CD1c-positive myeloid dendritic cell (primary cell): ENCODE results near the gene AMIGO2.
"Not testable (repeated sequence)": the region's sequence is repeated elsewhere in the genome, so short reads cannot be mapped to it uniquely, and the experiment has no call there.

Experiments used
- DNase-seq: peaks from one replicate; pipeline ENCODE4 v3.0.0-alpha.2; 2016; ENCODE audit errors: extremely low spot score

The AMIGO2 gene, protein sequence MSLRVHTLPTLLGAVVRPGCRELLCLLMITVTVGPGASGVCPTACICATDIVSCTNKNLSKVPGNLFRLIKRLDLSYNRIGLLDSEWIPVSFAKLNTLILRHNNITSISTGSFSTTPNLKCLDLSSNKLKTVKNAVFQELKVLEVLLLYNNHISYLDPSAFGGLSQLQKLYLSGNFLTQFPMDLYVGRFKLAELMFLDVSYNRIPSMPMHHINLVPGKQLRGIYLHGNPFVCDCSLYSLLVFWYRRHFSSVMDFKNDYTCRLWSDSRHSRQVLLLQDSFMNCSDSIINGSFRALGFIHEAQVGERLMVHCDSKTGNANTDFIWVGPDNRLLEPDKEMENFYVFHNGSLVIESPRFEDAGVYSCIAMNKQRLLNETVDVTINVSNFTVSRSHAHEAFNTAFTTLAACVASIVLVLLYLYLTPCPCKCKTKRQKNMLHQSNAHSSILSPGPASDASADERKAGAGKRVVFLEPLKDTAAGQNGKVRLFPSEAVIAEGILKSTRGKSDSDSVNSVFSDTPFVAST

GRCh38 chr12:47079468-47079980, at the start of gene AMIGO2, which contains the start of gene PCED1B:
TSS of gene AMIGO2 (minus strand) at chr12:47079959. CDS start at chr12:47079002, 957 bp downstream.
TSS of gene PCED1B (plus strand) at chr12:47079621. CDS start at chr12:47235064, 155,443 bp downstream.
- peak; percentile 55 for DNase-seq

GRCh38 chr12:47126246-47126645, 46.5 kb upstream of the AMIGO2 start:
- no peak for DNase-seq

- DNase-seq = no peak
These were observed 44.7 kb upstream of the AMIGO2 start for GRCh38 chr12:47124451-47124850.

DNA sequence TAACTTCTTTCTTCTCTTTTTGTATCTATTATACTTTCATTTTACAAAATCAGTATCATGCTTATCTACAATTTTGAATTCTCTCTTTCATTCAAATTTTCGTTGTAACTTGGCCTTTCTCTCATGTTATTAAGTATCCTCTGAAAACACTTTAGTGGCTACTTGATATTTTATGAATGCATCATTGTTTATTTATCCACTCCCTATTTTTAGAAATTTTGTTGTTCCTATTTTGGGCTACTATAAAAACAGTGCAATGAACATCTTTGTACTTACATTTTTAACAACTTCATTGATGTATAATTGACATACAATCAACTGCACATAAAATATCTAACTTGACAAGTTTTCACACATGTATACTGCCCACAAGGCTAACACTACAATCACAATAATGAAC, 44.0 kb upstream of the AMIGO2 start:
- DNase-seq = no peak

DNA sequence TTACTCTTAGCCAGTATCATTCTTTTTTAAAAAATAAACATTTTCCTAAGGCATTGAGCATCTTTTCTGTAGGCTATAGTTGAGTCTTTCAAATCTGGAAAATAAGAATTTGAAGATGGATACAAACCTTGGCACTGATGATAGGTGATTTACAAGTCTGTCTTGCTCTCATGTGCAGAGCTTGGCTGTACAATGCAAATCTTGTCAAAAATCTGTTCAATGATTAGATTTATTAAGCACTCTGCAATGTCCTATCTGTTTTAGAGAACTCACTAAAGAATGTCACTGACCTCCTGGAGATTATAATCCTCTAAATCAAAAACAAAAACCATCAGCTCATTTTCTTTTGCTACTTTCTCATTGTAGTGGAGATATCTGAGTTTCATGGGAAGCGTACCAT, 42.8 kb upstream of the AMIGO2 start:
- no peak for DNase-seq

- DNase-seq = no peak
These were observed 41.4 kb upstream of the AMIGO2 start for GRCh38 chr12:47121146-47121545.

DNA sequence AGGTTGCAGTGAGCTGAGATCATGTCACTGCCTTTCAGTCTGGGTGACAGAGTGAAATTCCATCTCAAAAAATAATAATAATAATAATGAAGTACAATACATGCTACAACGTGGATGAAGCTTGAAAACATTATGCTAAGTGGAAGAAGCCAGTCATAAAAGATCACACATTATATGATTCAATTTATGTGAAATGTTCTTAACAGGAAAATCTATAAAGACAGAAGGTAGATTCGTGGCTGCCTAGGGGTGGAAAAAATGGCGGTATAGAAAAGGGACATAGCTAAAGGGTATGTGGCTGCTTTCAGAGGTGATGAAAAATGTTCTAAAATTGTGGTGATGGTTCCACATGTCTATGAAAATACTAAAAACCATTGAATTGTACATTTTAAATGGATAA, 41.0 kb upstream of the AMIGO2 start:
- no peak for DNase-seq

GRCh38 chr12:47117305-47117704, 37.5 kb upstream of the AMIGO2 start:
- not testable (repeated sequence) for DNase-seq

GRCh38 chr12:47114481-47114892, 34.7 kb upstream of the AMIGO2 start:
- no peak for DNase-seq

GRCh38 chr12:47112679-47113078, 32.9 kb upstream of the AMIGO2 start:
- DNase-seq = no peak

DNA sequence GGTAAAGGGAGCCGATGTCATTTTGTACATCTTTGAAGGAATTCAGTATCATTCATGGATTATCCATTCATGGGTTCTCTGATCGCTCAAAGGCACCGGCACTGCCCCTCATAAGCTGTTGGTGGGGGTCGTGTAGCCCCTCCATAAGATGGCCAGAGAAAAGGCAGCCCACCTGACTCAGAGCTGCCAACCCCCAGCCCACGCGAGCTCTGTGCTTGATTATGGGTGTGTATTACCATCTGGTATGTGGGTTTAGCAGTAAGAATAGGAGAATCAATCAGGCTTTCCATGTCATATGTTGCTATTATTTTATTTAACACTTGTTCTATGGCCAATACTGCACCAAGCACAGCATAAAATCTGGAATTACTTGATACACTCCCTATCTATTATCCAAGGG, 32.1 kb upstream of the AMIGO2 start:
- DNase-seq = no peak

DNA sequence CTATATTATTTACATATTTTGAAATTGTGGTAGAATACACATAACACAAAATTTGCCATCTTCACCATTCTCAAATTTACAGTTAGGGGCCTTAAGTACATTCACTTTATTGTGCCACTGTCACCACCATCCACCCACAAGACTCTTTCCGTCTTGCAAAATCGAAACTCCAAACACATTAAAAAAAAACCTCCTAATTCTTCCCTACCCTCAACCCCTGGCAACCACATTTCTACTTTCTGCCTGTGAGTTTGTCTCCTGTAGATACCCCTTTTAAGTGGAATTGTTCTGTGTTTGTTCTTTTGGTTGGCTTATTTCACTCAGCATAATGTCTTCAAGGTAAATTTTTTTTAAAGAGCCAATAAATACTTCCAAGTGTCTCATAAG, 31.6 kb upstream of the AMIGO2 start:
- no peak for DNase-seq

DNA sequence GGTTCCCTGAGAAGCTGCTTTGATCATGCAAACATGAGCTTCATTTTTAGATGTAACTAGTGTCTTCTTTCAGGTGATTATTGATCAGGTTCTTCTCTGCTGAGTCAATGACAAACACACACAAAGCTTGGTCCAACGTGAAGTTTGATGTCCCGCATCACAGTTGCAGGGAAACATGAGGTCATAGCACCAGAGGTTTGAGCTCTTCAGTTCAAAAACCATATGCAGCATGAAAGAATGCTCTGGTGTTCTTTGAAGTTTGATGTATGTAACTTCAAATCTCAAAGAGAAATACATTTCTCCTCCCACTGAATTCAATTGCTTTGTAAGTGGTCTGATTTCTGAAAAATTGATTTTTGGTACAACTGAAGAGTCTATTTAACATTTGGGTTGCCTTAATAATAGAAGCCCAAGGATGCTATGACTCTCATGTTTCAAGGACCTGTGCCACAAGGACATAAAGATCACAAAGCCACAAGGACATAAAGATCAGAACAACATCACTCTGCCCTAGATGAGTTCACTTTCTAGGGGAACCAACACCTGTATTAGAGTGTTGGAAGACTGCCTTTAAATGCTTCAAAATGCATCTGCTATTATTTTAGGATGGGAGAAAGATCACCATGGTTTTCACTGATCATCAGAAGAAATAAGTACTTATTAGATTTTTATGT, 31.1 kb upstream of the AMIGO2 start:
- no peak for DNase-seq

GRCh38 chr12:47110011-47110541, 30.3 kb upstream of the AMIGO2 start:
- DNase-seq = no peak

- DNase-seq = no peak
These were observed 28.2 kb upstream of the AMIGO2 start for GRCh38 chr12:47107926-47108325.

DNA sequence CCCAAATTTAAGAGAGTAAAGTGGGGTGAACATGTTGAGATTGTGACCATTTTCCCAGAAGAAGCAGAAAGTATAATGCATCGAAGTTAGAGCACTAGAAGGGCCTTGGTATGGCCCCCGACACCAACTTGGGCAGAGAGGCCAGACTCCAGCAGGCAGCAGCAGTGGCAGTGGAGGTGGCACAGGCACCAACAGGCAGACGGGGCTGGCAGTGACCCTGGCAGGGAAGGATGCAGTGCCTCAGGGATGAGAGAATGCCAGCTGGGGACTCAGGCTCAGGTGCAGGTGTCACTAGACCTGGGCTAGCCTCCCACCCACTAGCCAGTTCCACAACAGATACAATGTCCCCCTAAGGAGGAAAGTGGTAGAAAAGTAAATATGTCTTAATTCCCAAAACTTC, 27.7 kb upstream of the AMIGO2 start:
- no peak for DNase-seq

DNA sequence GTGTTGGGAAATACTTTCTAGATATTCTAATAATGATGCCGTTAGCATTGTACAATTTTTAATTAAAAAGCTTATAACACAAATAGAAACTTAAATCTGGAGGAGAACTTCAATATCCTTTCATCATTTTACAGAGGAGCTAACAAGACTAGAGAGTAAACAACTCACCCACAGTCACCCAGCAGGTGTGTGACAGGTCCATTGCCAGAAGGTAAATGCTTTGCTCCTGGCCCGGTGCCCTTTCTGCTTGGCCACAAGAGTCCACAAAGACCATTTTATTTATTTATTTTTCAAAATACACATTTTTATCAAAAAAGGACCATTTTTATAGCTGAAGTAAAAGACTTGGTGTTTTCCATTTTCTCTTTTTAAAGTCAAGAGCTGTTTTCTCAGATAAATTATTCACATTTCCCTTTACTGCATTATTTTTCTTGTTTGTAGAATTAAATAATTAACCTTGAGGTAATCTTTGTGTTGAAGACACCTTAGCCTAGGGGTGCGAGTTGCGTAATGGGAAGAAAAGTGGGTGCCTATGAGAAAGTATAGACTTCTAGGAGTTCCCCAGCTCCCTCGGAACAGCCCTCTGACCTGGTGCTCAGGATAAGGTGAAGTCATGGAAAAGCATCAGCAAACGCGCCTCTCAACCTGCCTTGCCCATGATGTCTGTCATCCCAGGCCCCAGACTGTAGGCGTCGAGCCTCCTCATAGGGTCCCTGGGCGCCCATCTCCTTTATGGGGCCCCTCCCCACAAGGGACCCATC, 26.3 kb upstream of the AMIGO2 start:
- DNase-seq = no peak

GRCh38 chr12:47102845-47103651, 23.3 kb upstream of the AMIGO2 start:
- no peak for DNase-seq

GRCh38 chr12:47102406-47102805, 22.6 kb upstream of the AMIGO2 start:
- DNase-seq = no peak

DNA sequence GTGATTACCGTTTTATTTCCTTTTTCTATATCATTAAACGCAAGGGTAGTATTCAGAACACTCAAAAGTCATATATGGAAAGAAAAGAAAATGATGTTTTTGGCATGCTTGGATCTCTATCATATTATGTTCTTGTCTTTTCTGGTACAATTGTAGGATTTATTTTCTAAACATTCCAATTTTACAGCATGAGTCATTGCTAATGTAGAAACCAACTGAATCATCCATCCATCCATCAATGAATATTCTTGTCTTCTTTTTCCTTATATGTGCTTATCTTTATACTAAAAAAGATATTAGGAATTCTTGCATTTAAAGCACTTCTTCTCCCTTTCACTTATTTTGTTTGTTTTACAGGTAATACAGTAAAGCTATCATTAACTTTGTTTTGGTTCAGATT, 20.4 kb upstream of the AMIGO2 start:
- DNase-seq = no peak

DNA sequence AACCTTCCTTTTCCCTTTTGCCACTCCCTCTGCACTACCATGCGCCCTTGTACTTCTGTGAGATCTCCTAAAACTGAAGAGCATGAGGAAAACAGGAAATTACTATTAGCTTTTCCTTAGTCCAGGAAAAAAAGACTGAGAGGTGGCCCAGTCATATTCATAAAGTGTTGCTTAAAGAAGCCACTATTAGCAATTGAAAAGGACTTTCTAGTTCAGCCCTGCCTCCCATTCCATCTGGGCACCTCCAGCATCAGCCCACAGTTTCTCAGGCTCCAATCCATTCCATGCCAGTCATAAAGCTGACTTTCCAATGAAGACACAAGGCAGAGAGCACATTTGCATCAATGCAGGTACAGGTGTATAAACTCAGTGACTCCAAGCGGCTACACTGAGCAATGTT, 19.9 kb upstream of the AMIGO2 start:
- no peak for DNase-seq
